Fibroblast of skin of scalp (primary cell): Measurements from ENCODE around the gene ZNF579.
A peak's percentile ranks its signal among the peaks of the same experiment; 100 is the strongest.
"Not testable (repeated sequence)": the region's sequence is repeated elsewhere in the genome, so short reads cannot be mapped to it uniquely, and the experiment has no call there.

Source experiments
- DNase-seq: peaks from one replicate; pipeline ENCODE4 v3.0.0-alpha.2; 2013

ZNF579 gene

DNA sequence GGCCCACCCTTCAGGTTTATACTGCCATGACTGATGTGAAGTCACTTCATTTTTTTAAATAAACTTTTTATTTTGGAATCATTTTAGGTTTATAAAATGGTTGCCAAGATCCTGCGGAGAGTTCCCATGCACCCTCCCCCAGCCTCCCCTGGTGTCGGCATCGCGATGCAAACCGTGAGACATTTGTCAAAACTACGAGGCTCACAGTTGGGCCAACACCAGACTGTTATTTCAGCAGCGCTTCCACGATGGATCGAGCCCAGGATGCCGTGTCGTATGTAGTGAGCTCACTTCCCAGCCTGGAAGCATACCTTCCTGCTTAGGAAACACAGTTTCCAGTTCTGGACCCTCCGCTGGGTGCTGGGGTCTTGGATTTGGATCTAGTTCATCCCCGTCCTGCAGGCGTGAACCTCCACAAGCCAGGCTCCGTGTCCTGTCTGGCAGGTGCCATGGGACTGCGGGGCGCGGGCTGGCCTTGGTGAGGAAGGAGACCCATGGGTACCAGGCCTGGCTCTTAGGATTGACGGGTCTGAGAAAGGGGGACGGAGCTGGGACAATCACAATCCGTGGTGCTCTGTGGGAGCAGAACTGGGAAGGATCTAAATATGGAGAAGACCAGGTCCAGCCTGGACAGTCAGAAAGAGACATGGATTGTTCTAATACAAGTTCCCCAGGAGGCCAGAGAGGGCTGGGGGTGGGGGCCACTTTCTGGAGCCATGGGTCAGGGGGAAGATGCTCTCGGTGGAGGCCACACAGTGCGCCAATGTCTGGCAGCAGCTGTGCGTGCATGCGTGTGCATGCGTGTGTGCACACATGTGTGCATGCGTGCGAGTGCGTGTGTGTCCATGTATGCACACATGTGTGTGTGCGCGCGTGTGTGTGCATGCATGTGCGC, 41.3 kb downstream of the ZNF579 start:
- no peak for DNase-seq

- no peak for DNase-seq
These were observed 42.5 kb downstream of the ZNF579 start for GRCh38 chr19:55538132-55538531.

DNA sequence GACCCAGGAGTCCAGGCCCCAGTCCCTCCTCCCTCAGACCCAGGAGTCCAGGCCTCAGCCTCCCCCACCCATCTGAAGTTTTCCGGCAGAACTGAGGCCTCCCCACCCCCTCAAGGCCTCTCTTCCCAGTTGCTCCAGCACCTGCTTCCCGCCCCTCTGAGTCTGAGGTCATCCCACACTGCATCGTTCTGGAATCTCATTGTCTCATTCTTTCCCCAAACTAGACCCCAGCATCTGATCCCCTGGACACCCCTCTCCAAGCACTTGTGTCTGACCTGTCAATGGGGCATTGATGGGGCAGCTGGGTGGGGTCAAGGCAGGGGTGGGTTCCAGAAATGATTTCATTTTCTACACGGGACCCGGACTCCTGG, 42.9 kb downstream of the ZNF579 start:
- DNase-seq, result peak; percentile 31

- DNase-seq, result peak; percentile 20
These were observed 43.5 kb downstream of the ZNF579 start, which contains the start of gene SBK2 for GRCh38 chr19:55536951-55537740. SBK2 (minus strand) TSS chr19:55537133; CDS start chr19:55536294, 839 bp downstream.

GRCh38 chr19:55536366-55536765, 44.3 kb downstream of the ZNF579 start:
- DNase-seq, result no peak

DNA sequence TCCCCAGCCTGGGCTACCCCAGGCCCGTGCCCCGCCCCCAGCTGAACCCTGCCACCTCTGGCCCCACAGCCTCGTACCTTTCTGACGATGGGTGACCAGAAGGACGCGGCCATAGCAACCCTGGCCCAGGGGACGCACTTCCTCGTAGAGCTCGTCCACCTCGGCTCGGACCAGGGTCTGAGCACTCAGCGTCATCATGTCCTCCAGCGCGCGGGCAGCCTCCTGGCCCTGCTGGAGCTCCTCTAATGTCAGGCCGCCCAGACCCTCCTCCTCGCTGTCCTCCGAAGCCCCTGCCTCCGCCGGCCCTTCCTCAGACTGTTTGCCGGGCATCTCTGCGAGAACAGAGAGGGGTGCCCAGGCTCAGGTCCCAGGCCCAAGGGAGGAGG, 44.7 kb downstream of the ZNF579 start:
- DNase-seq, result no peak

- no peak for DNase-seq
These were observed 45.3 kb downstream of the ZNF579 start for GRCh38 chr19:55535173-55535964.

GRCh38 chr19:55534280-55534679, 46.4 kb downstream of the ZNF579 start:
- not testable (repeated sequence) for DNase-seq

- no peak for DNase-seq
These were observed 49.7 kb downstream of the ZNF579 start for GRCh38 chr19:55530996-55531395.

DNA sequence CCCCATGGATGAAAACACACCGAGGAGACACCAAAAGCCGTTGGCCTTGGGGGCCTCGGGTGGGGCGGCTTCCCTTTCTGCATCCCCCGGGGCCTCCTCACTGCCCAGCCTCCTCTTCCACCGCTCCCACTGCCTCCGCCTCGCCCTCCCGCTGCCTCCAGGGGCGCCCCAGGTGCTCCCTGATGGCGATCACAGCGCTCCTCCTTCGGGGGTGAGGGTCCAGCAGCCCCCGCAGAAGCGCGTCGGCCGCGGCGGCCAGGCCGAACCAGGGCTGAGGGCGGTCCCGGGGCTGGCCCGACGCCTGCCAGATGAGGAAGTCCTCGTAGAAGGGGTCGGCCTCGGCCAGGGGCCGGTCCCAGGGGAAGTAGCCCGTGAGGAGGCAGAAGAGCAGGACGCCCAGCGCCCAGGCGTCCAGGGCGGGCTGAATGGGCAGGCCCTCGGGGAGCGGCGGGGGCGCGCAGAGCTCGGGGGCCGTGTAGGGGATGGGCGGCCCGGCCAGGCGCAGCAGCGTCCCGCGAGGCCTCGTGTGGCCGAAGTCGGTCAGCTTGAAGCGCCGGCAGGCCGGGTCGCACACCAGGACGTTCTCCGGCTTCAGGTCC, 50.9 kb downstream of the ZNF579 start:
- DNase-seq, result no peak

- DNase-seq, result peak; percentile 42
These were observed 52.4 kb downstream of the ZNF579 start for GRCh38 chr19:55528030-55528803.

DNA sequence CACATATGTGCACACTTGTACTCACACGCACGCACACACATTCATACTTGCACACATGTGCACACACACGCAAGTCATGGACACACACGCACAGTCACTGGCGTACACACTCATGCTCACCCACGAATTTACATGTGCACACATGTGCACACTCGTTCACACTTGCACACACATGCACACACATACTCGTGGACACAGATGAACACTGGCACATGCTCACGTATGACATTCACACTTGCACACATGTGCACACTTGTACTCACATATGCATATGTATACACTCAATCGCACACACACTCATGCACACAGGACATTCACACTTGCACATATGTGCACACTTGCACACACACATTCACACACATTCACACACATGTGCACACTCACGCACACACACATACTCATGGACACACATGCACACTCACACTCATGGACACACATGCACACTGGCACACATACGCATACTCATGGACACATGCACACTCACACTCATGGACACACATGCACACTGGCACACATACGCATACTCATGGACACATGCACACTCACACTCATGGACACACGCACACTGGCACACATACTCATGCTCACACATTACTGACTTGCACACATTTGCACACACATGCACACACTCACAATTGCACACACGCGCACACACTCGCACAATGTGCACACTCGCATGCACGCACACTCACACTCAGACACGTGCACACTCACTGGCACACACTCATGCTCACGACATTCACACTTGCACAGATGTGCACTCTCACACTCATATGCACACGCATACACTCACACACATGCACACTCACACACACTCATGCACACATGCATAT, 53.2 kb downstream of the ZNF579 start:
- no peak for DNase-seq
